Measurements from ENCODE around the gene TRNT1.

DNA sequence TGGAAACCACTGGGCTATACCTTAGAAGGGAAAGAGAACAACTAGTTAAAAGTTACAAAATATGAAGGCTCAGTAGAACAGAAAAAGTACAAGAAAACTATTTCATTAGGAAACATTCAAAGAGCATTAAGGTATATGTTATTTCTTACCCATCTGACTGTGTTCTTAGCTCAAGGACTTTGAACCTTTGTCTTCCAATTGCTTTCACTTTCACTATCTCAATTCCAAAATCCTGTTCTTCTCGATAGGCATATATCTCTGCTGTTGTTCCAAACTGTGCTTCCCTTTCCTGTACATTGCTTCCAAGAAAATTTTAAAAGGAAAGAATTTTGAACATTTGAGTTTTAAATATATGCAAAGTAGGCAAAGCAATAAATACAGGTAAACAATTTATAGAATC lies 45.9 kb downstream of the TRNT1 start:
- TF ChIP-seq, protein P1, sequence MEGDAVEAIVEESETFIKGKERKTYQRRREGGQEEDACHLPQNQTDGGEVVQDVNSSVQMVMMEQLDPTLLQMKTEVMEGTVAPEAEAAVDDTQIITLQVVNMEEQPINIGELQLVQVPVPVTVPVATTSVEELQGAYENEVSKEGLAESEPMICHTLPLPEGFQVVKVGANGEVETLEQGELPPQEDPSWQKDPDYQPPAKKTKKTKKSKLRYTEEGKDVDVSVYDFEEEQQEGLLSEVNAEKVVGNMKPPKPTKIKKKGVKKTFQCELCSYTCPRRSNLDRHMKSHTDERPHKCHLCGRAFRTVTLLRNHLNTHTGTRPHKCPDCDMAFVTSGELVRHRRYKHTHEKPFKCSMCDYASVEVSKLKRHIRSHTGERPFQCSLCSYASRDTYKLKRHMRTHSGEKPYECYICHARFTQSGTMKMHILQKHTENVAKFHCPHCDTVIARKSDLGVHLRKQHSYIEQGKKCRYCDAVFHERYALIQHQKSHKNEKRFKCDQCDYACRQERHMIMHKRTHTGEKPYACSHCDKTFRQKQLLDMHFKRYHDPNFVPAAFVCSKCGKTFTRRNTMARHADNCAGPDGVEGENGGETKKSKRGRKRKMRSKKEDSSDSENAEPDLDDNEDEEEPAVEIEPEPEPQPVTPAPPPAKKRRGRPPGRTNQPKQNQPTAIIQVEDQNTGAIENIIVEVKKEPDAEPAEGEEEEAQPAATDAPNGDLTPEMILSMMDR (conservative IDR thresholded peaks at IDR 0.05 in 1 of 2, IDR thresholded peaks at IDR 0.05 in 1 of 2; ENCODE audit: extremely low read depth in 1 of 2, insufficient read depth in 1 of 2, low read depth in 1 of 2, low read length in 2 of 2): no peak
- TF ChIP-seq EZH2 (IDR thresholded peaks at IDR 0.05; ENCODE audit: borderline replicate concordance, low read length): no peak

Data from mammary epithelial cell (primary cell).